Activated CD4-positive, alpha-beta T cell treated with anti-CD3 and anti-CD28 coated beads, Interleukin-2, amount 10 ng/mL, durations not matched to agents 24 days and 14 days (primary cell): ENCODE data around the gene CLCA1. TPM values are rescaled to one million over a fixed set of nuclear protein-coding genes. Genes with fewer than 3 reads are reported as not detected.

Experiments used
- DNase-seq: peaks from one replicate; pipeline ENCODE4 v3.0.0; 2022
- H3K27ac Mint-ChIP-seq: one replicate; pipeline ENCODE4 v1.8.0; 2022; ENCODE audit warnings: mild to moderate bottlenecking, mixed read lengths
- H3K27me3 Mint-ChIP-seq: one replicate; pipeline ENCODE4 v1.8.0; 2022; ENCODE audit warnings: mixed read lengths
- H3K36me3 Mint-ChIP-seq: one replicate; pipeline ENCODE4 v1.8.0; 2022; ENCODE audit warnings: low read depth, mild to moderate bottlenecking, mixed read lengths
- H3K4me1 Mint-ChIP-seq: one replicate; pipeline ENCODE4 v1.8.0; 2021; ENCODE audit warnings: mixed read lengths
- H3K4me3 Mint-ChIP-seq: one replicate; pipeline ENCODE4 v1.8.0; 2022; ENCODE audit warnings: mild to moderate bottlenecking, moderate library complexity, mixed read lengths
- H3K9me3 Mint-ChIP-seq: one replicate; pipeline ENCODE4 v1.8.0; 2021; ENCODE audit warnings: mixed read lengths
- intact Hi-C: fragments of 100-400 bp; cut with micrococcal nuclease; formaldehyde crosslinking; loops from one replicate; pipeline ENCODE4 v1.15.1; 2023
- total RNA-seq: library from RNA; stranded (reverse); gene quantifications from 2 replicates; pipeline ENCODE4 v1.2.3, GENCODE V29; 2022

The CLCA1 gene
- total RNA-seq, 1 donor from 2014 or later: not detected

GRCh38 chr1:86523670-86524354 is 55.1 kb downstream of the CLCA1 start:
- H3K27ac Mint-ChIP-seq: no peak overlapping the region
- no peak for DNase-seq
- no peaks in the 10 kb centered on the region for H3K4me1 Mint-ChIP-seq
- no peaks in the 10 kb centered on the region for H3K36me3 Mint-ChIP-seq
- no peaks in the 10 kb centered on the region for H3K9me3 Mint-ChIP-seq
- no peak overlapping the region for H3K4me3 Mint-ChIP-seq
- peaks cover 3% of the 10 kb centered on the region for H3K27me3 Mint-ChIP-seq
- intact Hi-C loops: no loop called here

- H3K27ac Mint-ChIP-seq: no peak overlapping the region
- H3K36me3 Mint-ChIP-seq: no peaks in the 10 kb centered on the region
- H3K4me3 Mint-ChIP-seq: no peak overlapping the region
- H3K9me3 Mint-ChIP-seq: no peaks in the 10 kb centered on the region
- DNase-seq: no peak
- no peaks in the 10 kb centered on the region for H3K4me1 Mint-ChIP-seq
- no peaks in the 10 kb centered on the region for H3K27me3 Mint-ChIP-seq
- intact Hi-C loops: no loop called here
Measured at GRCh38 chr1:86527306-86527705, 58.6 kb downstream of the CLCA1 start.

GRCh38 chr1:86530211-86530845 is 61.6 kb downstream of the CLCA1 start:
- intact Hi-C loops: no loop called here
- Mint-ChIP-seq H3K9me3 (no peaks in the 10 kb centered on the region), H3K4me3 (no peak overlapping the region), H3K27ac (no peak overlapping the region), H3K27me3 (peaks cover 5% of the 10 kb centered on the region), H3K36me3 (no peaks in the 10 kb centered on the region), H3K4me1 (no peaks in the 10 kb centered on the region)
- DNase-seq: no peak

- no peak overlapping the region for H3K4me3 Mint-ChIP-seq
- peaks cover 7% of the 10 kb centered on the region for H3K27me3 Mint-ChIP-seq
- H3K4me1 Mint-ChIP-seq: no peaks in the 10 kb centered on the region
- no peaks in the 10 kb centered on the region for H3K9me3 Mint-ChIP-seq
- intact Hi-C loops: no loop called here
- DNase-seq: no peak
- H3K36me3 Mint-ChIP-seq: no peaks in the 10 kb centered on the region
- H3K27ac Mint-ChIP-seq: no peak overlapping the region
Measured at GRCh38 chr1:86537928-86538695, 69.4 kb downstream of the CLCA1 start.

- Mint-ChIP-seq H3K4me3 (no peak overlapping the region), H3K27ac (no peak overlapping the region), H3K36me3 (no peaks in the 10 kb centered on the region), H3K27me3 (peaks cover 7% of the 10 kb centered on the region), H3K4me1 (no peaks in the 10 kb centered on the region), H3K9me3 (no peaks in the 10 kb centered on the region)
- DNase-seq: no peak
- intact Hi-C loops: no loop called here
Measured at GRCh38 chr1:86538775-86539174, 70.0 kb downstream of the CLCA1 start.

- no peaks in the 10 kb centered on the region for H3K4me1 Mint-ChIP-seq
- DNase-seq: no peak
- no peak overlapping the region for H3K4me3 Mint-ChIP-seq
- intact Hi-C loops: no loop called here
- peaks cover 5% of the 10 kb centered on the region for H3K27me3 Mint-ChIP-seq
- no peaks in the 10 kb centered on the region for H3K9me3 Mint-ChIP-seq
- H3K27ac Mint-ChIP-seq: no peak overlapping the region
- no peaks in the 10 kb centered on the region for H3K36me3 Mint-ChIP-seq
Measured at GRCh38 chr1:86541859-86542258, 73.1 kb downstream of the CLCA1 start.

GRCh38 chr1:86542631-86543030 is 73.9 kb downstream of the CLCA1 start:
- H3K9me3 Mint-ChIP-seq: no peaks in the 10 kb centered on the region
- DNase-seq: no peak
- H3K27ac Mint-ChIP-seq: no peak overlapping the region
- H3K4me3 Mint-ChIP-seq: no peak overlapping the region
- intact Hi-C loops: no loop called here
- H3K4me1 Mint-ChIP-seq: no peaks in the 10 kb centered on the region
- peaks cover 5% of the 10 kb centered on the region for H3K27me3 Mint-ChIP-seq
- no peaks in the 10 kb centered on the region for H3K36me3 Mint-ChIP-seq

GRCh38 chr1:86546787-86547221 is 78.1 kb downstream of the CLCA1 start, which contains the start of gene CLCA4:
CLCA4 (plus strand) TSS chr1:86547078; CDS start chr1:86547120, 42 bp downstream.
- H3K9me3 Mint-ChIP-seq: no peaks in the 10 kb centered on the region
- DNase-seq: no peak
- no peak within 1 kb of the TSS for H3K4me3 Mint-ChIP-seq
- no peaks in the 10 kb centered on the region for H3K36me3 Mint-ChIP-seq
- intact Hi-C loops: no loop called here
- no peak within 1 kb of the TSS for H3K27ac Mint-ChIP-seq
- H3K4me1 Mint-ChIP-seq: no peaks in the 10 kb centered on the region
- H3K27me3 Mint-ChIP-seq: peaks cover 3% of the 10 kb centered on the region

- intact Hi-C loops: no loop called here
- H3K4me3 Mint-ChIP-seq: no peak overlapping the region
- no peaks in the 10 kb centered on the region for H3K4me1 Mint-ChIP-seq
- no peaks in the 10 kb centered on the region for H3K36me3 Mint-ChIP-seq
- no peaks in the 10 kb centered on the region for H3K9me3 Mint-ChIP-seq
- DNase-seq: no peak
- no peak overlapping the region for H3K27ac Mint-ChIP-seq
- H3K27me3 Mint-ChIP-seq: peaks cover 3% of the 10 kb centered on the region
Measured at GRCh38 chr1:86548839-86549238, 80.1 kb downstream of the CLCA1 start.

Other genes with a start within 250 kb of the CLCA1 start
- 16.0 and 23.3 TPM in 2 replicates for gene ODF2L, start 72.6 kb upstream of the CLCA1 start, total RNA-seq
- gene CLCA2, start 44.8 kb upstream of the CLCA1 start, total RNA-seq: not detected in 2 replicates
- not detected in 2 replicates for gene CLCA4, start 78.2 kb downstream of the CLCA1 start, total RNA-seq
- 57.0 and 59.7 TPM in 2 replicates for gene SH3GLB1, start 235.6 kb downstream of the CLCA1 start, total RNA-seq